Liver (tissue), 9 donors: Measurements from ENCODE around the gene FAAH. TPM values are rescaled to one million over a fixed set of nuclear protein-coding genes. Genes with fewer than 3 reads are reported as not detected.
A peak's percentile ranks its signal among the peaks of the same experiment; 100 is the strongest.

Source experiments
- DNase-seq: peaks from one replicate; pipeline ENCODE4 v3.0.0-alpha.2; 2017; ENCODE audit warnings: low spot score
- H3K27ac ChIP-seq, 2 donors: one replicate each; pipeline ENCODE4 v1.7.0; 2013; ENCODE audit warnings: inconsistent platforms in 2 of 2, low read length in 2 of 2, control low read depth in 1 of 2, low read depth in 1 of 2, mild to moderate bottlenecking in 1 of 2
- H3K27me3 ChIP-seq, 4 donors: one replicate each; pipeline versions ENCODE4 v1.6.1 to v1.7.0; 2013; ENCODE audit warnings: low read length in 3 of 4, inconsistent platforms in 1 of 4, mild to moderate bottlenecking in 1 of 4, moderate library complexity in 1 of 4; ENCODE audit not compliant: control insufficient read depth in 4 of 4, insufficient read depth in 4 of 4
- H3K36me3 ChIP-seq, 4 donors: one replicate each; pipeline versions ENCODE4 v1.6.1 to v1.7.0; 2013; ENCODE audit warnings: low read length in 3 of 4, mild to moderate bottlenecking in 3 of 4, low read depth in 1 of 4, moderate library complexity in 1 of 4; ENCODE audit not compliant: control insufficient read depth in 4 of 4, insufficient read depth in 3 of 4
- H3K4me1 ChIP-seq, 4 donors: one replicate each; pipeline versions ENCODE4 v1.6.1 to v1.7.0; 2013; ENCODE audit warnings: low read length in 3 of 4, mild to moderate bottlenecking in 3 of 4, moderate library complexity in 1 of 4; ENCODE audit not compliant: control insufficient read depth in 4 of 4, insufficient read depth in 4 of 4
- H3K4me3 ChIP-seq, 3 donors: one replicate each; pipeline versions ENCODE4 v1.6.1 to v1.7.0; 2013; ENCODE audit warnings: low read length in 3 of 3, control low read depth in 1 of 3, low read depth in 1 of 3, mild to moderate bottlenecking in 1 of 3
- H3K9ac ChIP-seq, 2 donors: one replicate each; pipeline ENCODE4 v1.7.0; 2013; ENCODE audit warnings: low read length in 2 of 2, mild to moderate bottlenecking in 2 of 2, moderate library complexity in 2 of 2, control low read depth in 1 of 2, low read depth in 1 of 2
- H3K9me3 ChIP-seq, 4 donors: one replicate each; pipeline versions ENCODE4 v1.6.1 to v1.7.0; 2013; ENCODE audit warnings: low read length in 3 of 4; ENCODE audit not compliant: control insufficient read depth in 4 of 4
- ATF3 ChIP-seq: IDR thresholded peaks from 2 replicates; pipeline ENCODE4 v1.6.1; 2016; ENCODE audit warnings: antibody characterized with exemption
- CTCF ChIP-seq: fragments of 150-350 bp; IDR thresholded peaks from 2 replicates; pipeline ENCODE4 v1.5.1; 2017; ENCODE audit warnings: improper control_type of control experiment, low read depth, low read length; ENCODE audit not compliant: missing input control
- EGR1 ChIP-seq, 2 donors: IDR thresholded peaks; 2 replicates each; pipeline ENCODE4 v1.6.1; 2016 to 2018; ENCODE audit warnings: antibody characterized with exemption in 2 of 2, low read depth in 2 of 2
- FOXA1 ChIP-seq: IDR thresholded peaks from 2 replicates; pipeline ENCODE4 v1.6.1; 2016; ENCODE audit warnings: antibody characterized with exemption
- FOXA2 ChIP-seq: IDR thresholded peaks from 2 replicates; pipeline ENCODE4 v1.6.1; 2016; ENCODE audit warnings: antibody characterized with exemption
- GABPA ChIP-seq, 2 donors: IDR thresholded peaks in 1 of 2; conservative IDR thresholded peaks in 1 of 2; 2 replicates each; pipeline ENCODE4 v1.6.1; 2016; ENCODE audit warnings: antibody characterized with exemption in 2 of 2, mild to moderate bottlenecking in 1 of 2, moderate library complexity in 1 of 2
- HNF4A ChIP-seq, 2 donors: conservative IDR thresholded peaks; 2 replicates each; pipeline ENCODE4 v1.6.1; 2016; ENCODE audit warnings: antibody characterized with exemption in 2 of 2, mild to moderate bottlenecking in 2 of 2
- JUND ChIP-seq, 2 donors: IDR thresholded peaks; 2 replicates each; pipeline ENCODE4 v1.6.1; 2016; ENCODE audit warnings: antibody characterized with exemption in 2 of 2
- NR2F2 ChIP-seq: IDR thresholded peaks from 2 replicates; pipeline ENCODE4 v1.6.1; 2016; ENCODE audit warnings: antibody characterized with exemption
- RAD21 ChIP-seq, 2 donors: IDR thresholded peaks; 2 replicates each; pipeline ENCODE4 v1.6.1; 2016; ENCODE audit warnings: antibody characterized with exemption in 2 of 2, mild to moderate bottlenecking in 2 of 2
- REST ChIP-seq: IDR thresholded peaks from 2 replicates; pipeline ENCODE4 v1.6.1; 2016; ENCODE audit warnings: antibody characterized with exemption, mild to moderate bottlenecking
- RXRA ChIP-seq, 2 donors: IDR thresholded peaks; 2 replicates each; pipeline ENCODE4 v1.6.1; 2017 to 2018; ENCODE audit warnings: antibody characterized with exemption in 2 of 2, mild to moderate bottlenecking in 1 of 2
- SP1 ChIP-seq: IDR thresholded peaks from 2 replicates; pipeline ENCODE4 v1.6.1; 2018; ENCODE audit warnings: antibody characterized with exemption, mild to moderate bottlenecking
- TAF1 ChIP-seq: conservative IDR thresholded peaks from 2 replicates; pipeline ENCODE4 v1.6.1; 2016; ENCODE audit warnings: antibody characterized with exemption, mild to moderate bottlenecking
- YY1 ChIP-seq: IDR thresholded peaks from 2 replicates; pipeline ENCODE4 v1.6.1; 2016; ENCODE audit warnings: antibody characterized with exemption, mild to moderate bottlenecking
- WGBS: extraction: QIAGEN DNeasy Blood & Tissue Kit; methylation state at CpG from one replicate; pipeline ENCODE4 v1.1.7; 2013; 5-methylcytosine and 5-hydroxymethylcytosine counted together
- polyA plus RNA-seq, 2 donors: library from polyadenylated mRNA; stranded (reverse) in 1 of 2; unstranded in 1 of 2; fragments of 200-250 nt in 1 of 2; fragments of >200 nt in 1 of 2; fragmentation: Nextera tagmentation in 1 of 2; extraction: Ambion mirVana in 1 of 2; gene quantifications; one replicate each; pipeline versions ENCODE4 v1.2.1 to v1.2.3, GENCODE V29; 2013 to 2015
- total RNA-seq, 2 donors: library from RNA; depleted of rRNA; stranded (reverse); fragments of >200 nt; gene quantifications; one replicate each; pipeline ENCODE4 v1.2.3, GENCODE V29; 2014
- TF ChIP-seq, protein P1 (sequence below): IDR thresholded peaks from 2 replicates; pipeline ENCODE4 v1.6.1; 2016; ENCODE audit warnings: antibody characterized with exemption
- TF ChIP-seq, protein P2 (sequence below): IDR thresholded peaks from 2 replicates; pipeline ENCODE4 v1.6.1; 2016; ENCODE audit warnings: antibody characterized with exemption
- donor health status: healthy.
- donor health status: healthy.
- donor health status: healthy.
- donor health status: healthy.
- donor health status: healthy.

FAAH gene
- total and polyA plus RNA-seq, 4 donors: 4.3 to 41.5 (median 22.1) TPM

- TF ChIP-seq, protein P1, sequence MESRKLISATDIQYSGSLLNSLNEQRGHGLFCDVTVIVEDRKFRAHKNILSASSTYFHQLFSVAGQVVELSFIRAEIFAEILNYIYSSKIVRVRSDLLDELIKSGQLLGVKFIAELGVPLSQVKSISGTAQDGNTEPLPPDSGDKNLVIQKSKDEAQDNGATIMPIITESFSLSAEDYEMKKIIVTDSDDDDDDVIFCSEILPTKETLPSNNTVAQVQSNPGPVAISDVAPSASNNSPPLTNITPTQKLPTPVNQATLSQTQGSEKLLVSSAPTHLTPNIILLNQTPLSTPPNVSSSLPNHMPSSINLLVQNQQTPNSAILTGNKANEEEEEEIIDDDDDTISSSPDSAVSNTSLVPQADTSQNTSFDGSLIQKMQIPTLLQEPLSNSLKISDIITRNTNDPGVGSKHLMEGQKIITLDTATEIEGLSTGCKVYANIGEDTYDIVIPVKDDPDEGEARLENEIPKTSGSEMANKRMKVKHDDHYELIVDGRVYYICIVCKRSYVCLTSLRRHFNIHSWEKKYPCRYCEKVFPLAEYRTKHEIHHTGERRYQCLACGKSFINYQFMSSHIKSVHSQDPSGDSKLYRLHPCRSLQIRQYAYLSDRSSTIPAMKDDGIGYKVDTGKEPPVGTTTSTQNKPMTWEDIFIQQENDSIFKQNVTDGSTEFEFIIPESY: no peak
- TF ChIP-seq NR2F2: no peak
- TF ChIP-seq FOXA1: no peak
Observed at GRCh38 chr1:46447499-46448108, 53.5 kb downstream of the FAAH start.

DNA sequence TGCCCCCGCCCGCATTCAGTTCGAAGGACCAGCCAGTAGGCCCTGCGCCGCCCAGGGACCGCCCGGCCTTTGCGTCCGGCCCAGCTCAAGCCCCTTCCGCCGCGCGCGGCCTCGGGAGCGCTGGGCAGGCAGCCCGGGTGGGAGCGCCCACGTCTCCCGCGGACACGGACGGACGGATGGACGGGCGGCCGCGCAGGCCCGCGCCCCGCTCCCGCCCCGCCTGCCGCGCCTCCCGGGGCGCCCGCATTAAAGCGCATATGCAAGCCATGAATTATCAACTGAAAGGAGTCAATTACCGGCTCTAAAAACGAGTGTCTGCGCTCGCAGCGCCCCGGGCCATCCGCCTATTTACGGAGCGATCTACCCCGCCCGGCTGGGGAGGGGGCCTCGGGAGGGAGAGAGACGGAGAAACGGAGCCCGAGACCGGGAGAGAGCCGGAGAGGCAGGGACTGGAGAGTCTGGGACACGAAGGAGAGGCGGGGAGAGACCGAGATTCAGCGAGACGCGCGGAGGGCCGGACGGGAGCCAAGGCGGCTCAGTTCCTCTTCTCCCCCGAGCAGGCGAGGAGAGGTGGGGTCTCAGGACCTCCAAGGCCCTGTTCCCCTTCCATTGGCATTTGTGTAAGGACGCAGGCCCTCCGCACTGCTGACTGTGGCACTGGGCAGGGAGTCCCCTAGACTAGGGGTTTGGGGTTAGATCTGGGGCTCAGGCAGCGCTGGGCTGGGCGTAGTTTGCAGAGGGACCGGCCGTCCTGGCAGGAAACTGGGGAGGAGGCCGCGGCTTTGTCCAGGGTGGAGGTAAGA lies 54.2 kb downstream of the FAAH start:
- no peak for DNase-seq
- Histone ChIP-seq H3K4me3 (peak overlapping the region in 1 of 3 donors; percentile 32), H3K9me3 (no peaks in the 10 kb centered on the region), H3K27ac (no peak overlapping the region), H3K9ac (no peak overlapping the region), H3K27me3 (peaks cover 0 to 10% (median 4%) of the 10 kb centered on the region in 4 donors), H3K36me3 (no peaks in the 10 kb centered on the region), H3K4me1 (peaks cover 0 to 5% (median 3%) of the 10 kb centered on the region in 4 donors)
- TF ChIP-seq YY1 (no peak), TAF1 (no peak), ATF3 (no peak), HNF4A (conservative IDR thresholded peaks at IDR 0.05) (no peak), FOXA1 (no peak), SP1 (no peak), RXRA (IDR thresholded peaks at IDR 0.05) (no peak), EGR1 (IDR thresholded peaks at IDR 0.05; ENCODE audit: low read depth in 2 of 2) (no peak), JUND (IDR thresholded peaks at IDR 0.05) (no peak), GABPA (IDR thresholded peaks at IDR 0.05 in 1 of 2, conservative IDR thresholded peaks at IDR 0.05 in 1 of 2) (no peak), FOXA2 (no peak), CTCF (no peak), RAD21 (IDR thresholded peaks at IDR 0.05) (no peak), REST (no peak), NR2F2 (no peak)
- TF ChIP-seq, protein P2, sequence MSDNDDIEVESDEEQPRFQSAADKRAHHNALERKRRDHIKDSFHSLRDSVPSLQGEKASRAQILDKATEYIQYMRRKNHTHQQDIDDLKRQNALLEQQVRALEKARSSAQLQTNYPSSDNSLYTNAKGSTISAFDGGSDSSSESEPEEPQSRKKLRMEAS: no peak
- TF ChIP-seq, protein P1: no peak
- 8% methylated on average over 76 of the region's 76 CpGs for WGBS

More at GRCh38 chr1:46447499-46448108, 53.5 kb downstream of the FAAH start:
- H3K4me1 ChIP-seq: peaks cover 0 to 10% (median 5%) of the 10 kb centered on the region in 4 donors
- no peaks in the 10 kb centered on the region for H3K36me3 ChIP-seq
- peaks cover 0 to 10% (median 4%) of the 10 kb centered on the region in 4 donors for H3K27me3 ChIP-seq
- DNase-seq: no peak
- H3K9ac ChIP-seq: no peak overlapping the region
- no peak overlapping the region for H3K4me3 ChIP-seq
- 34% methylated on average over 14 of the region's 14 CpGs for WGBS
- H3K9me3 ChIP-seq: no peaks in the 10 kb centered on the region
- H3K27ac ChIP-seq: no peak overlapping the region
